Measurements from ENCODE around the gene PDE4D.

DNA sequence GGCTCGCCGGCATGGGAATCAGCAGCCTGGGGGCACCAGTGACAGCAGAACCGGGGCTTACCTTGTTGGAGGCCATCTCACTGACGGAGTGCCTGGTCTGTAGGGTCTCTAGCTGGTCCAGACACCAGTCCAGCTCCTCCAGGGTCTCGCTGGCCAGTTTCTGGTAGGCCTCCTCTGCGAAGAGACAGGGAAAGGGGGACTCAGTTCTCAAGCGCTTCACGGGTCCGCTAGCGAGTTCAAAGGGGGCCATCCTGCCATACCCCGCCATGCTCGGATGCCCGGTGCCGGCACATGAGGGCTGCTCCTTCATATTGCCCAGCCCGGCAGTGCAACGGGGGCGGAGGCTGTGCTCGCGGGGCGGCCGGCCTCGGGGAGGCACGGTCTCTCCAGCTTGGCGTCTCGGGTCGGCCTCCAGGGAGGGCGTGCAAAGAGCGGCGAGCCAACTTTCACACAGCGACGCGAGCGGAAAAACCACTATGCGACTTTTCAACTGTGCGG, 854.7 kb downstream of the PDE4D start:
- TF ChIP-seq, protein P1, sequence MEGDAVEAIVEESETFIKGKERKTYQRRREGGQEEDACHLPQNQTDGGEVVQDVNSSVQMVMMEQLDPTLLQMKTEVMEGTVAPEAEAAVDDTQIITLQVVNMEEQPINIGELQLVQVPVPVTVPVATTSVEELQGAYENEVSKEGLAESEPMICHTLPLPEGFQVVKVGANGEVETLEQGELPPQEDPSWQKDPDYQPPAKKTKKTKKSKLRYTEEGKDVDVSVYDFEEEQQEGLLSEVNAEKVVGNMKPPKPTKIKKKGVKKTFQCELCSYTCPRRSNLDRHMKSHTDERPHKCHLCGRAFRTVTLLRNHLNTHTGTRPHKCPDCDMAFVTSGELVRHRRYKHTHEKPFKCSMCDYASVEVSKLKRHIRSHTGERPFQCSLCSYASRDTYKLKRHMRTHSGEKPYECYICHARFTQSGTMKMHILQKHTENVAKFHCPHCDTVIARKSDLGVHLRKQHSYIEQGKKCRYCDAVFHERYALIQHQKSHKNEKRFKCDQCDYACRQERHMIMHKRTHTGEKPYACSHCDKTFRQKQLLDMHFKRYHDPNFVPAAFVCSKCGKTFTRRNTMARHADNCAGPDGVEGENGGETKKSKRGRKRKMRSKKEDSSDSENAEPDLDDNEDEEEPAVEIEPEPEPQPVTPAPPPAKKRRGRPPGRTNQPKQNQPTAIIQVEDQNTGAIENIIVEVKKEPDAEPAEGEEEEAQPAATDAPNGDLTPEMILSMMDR (conservative IDR thresholded peaks at IDR 0.05; ENCODE audit: low read depth, low read length), result no peak
- TF ChIP-seq EZH2 (IDR thresholded peaks at IDR 0.05; ENCODE audit: low read length, unreplicated experiment), result no peak
